Activated T-helper 2 cell treated with anti-CD3 and anti-CD28 coated beads, Interferon-gamma antibody, Interleukin-2, Interleukin-4, amounts not matched to agents 10 μg/mL and 5 μg/mL and 100 μg/mL, durations not matched to agents 14 hours and 24 hours and 36 hours (primary cell): Measurements from ENCODE around the gene TAF3. TPM values are rescaled to one million over a fixed set of nuclear protein-coding genes. Genes with fewer than 3 reads are reported as not detected.
A peak's percentile ranks its signal among the peaks of the same experiment; 100 is the strongest.

Experiments
- DNase-seq: peaks from one replicate; pipeline ENCODE4 v3.0.0; 2021; ENCODE audit warnings: low spot score
- H3K27ac Mint-ChIP-seq: one replicate; pipeline ENCODE4 v1.8.0; 2021; ENCODE audit warnings: mixed read lengths
- H3K27me3 Mint-ChIP-seq: one replicate; pipeline ENCODE4 v1.8.0; 2021; ENCODE audit warnings: low read depth, mixed read lengths
- H3K36me3 Mint-ChIP-seq: one replicate; pipeline ENCODE4 v1.8.0; 2021; ENCODE audit warnings: low read depth, mixed read lengths
- H3K4me1 Mint-ChIP-seq: one replicate; pipeline ENCODE4 v1.8.0; 2021; ENCODE audit warnings: low read depth, mixed read lengths
- H3K4me3 Mint-ChIP-seq: one replicate; pipeline ENCODE4 v1.8.0; 2021; ENCODE audit warnings: low read depth, mild to moderate bottlenecking, moderate library complexity, mixed read lengths
- H3K9me3 Mint-ChIP-seq: one replicate; pipeline ENCODE4 v1.8.0; 2021; ENCODE audit warnings: mixed read lengths
- intact Hi-C: fragments of 100-400 bp; cut with micrococcal nuclease; formaldehyde crosslinking; loops from one replicate; pipeline ENCODE4 v1.15.1; 2023
- total RNA-seq: library from RNA; stranded (reverse); gene quantifications from 2 replicates; pipeline ENCODE4 v1.2.3, GENCODE V29; 2022

TAF3 gene
- total RNA-seq, 1 donor from 2014 or later = 17.4 TPM

DNA sequence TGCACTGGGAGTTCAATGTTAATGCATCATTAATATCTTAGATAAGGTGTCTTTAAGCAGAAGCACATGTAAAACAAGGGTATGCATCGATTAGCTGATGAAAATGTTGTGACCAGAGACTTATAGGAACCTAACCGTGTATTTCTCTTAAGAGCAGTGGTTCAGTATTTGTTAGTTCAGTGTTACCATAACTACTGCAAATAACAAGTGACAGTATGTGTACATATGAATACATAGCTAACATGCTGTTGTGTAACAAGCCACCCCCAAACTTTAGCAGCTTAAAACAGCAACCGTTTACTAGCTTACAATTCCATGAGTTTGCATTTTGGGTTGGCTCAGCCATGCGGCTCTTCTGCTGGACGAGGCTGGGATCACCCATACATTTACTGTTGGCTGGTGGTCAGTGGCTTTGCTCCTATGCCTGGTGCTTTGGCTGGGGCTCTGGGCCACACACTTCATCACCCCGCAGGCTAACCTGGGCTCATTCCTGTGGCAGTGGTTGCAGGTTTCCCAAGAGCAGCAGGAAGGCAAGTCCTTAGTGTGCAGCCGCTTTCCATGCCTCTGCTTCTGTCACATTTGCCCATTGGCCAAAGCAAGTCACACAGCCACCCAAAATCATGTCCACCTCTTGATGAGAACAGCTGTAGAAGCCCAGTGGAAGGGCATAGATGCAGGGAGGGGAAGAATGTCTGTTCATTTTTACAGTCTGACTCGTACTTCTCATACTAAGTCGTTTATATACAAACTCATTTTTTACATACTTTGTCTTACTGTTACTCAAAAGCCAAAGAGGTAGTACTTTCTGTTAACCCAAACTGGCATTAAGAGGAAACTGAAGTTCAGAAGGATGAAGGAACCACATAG, 132.9 kb downstream of the TAF3 start:
- no peak for DNase-seq
- H3K36me3 Mint-ChIP-seq = no peaks in the 10 kb centered on the region
- H3K4me1 Mint-ChIP-seq = peaks cover 6% of the 10 kb centered on the region
- no peak overlapping the region for H3K27ac Mint-ChIP-seq
- no peaks in the 10 kb centered on the region for H3K27me3 Mint-ChIP-seq
- no peak overlapping the region for H3K4me3 Mint-ChIP-seq
- no peaks in the 10 kb centered on the region for H3K9me3 Mint-ChIP-seq
- intact Hi-C loops = no loop called here

DNA sequence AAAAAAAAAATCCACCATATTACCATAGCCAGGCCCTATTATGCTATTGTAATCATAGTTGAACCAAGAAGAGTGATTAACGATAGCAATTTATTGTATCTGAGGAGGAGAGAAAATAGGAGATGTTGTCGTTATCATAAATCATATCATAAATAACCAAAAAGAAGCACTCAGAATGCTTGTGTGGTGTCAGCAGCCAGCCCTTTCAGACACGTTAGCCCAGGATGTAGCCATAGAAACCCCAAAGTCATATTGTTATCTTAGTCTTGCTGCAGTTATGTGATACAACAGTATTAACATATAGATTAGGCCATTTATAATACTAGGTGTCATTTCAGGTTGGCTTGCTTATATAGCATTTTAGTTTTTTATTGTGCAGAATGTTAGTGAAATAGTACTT, 134.0 kb downstream of the TAF3 start:
- Mint-ChIP-seq H3K36me3 (no peaks in the 10 kb centered on the region), H3K4me3 (no peak overlapping the region), H3K27ac (no peak overlapping the region), H3K4me1 (peaks cover 15% of the 10 kb centered on the region), H3K27me3 (no peaks in the 10 kb centered on the region), H3K9me3 (no peaks in the 10 kb centered on the region)
- DNase-seq = no peak
- intact Hi-C loops = no loop called here

DNA sequence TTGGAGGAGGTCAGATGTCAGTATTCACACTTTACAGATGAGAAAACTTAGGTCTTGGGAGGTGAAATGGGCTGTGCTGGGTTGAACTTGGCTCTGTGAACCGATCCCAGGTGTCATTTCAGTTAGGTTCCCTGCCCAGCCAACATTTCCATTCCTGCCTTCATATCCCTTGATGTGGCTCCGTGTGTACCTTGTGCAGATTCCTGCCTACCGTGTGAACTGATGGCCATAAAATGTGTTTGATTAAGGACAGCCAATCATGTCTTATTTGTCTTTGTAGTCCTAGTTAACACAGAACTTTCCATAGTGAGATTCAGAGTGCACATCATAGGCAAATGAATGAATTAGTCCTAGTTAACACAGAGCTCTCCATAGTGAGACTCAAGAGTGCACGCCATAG, 135.1 kb downstream of the TAF3 start:
- no peaks in the 10 kb centered on the region for H3K9me3 Mint-ChIP-seq
- intact Hi-C loops = no loop called here
- no peak overlapping the region for H3K27ac Mint-ChIP-seq
- no peak for DNase-seq
- no peaks in the 10 kb centered on the region for H3K27me3 Mint-ChIP-seq
- H3K4me3 Mint-ChIP-seq = no peak overlapping the region
- H3K36me3 Mint-ChIP-seq = no peaks in the 10 kb centered on the region
- H3K4me1 Mint-ChIP-seq = peaks cover 15% of the 10 kb centered on the region

DNA sequence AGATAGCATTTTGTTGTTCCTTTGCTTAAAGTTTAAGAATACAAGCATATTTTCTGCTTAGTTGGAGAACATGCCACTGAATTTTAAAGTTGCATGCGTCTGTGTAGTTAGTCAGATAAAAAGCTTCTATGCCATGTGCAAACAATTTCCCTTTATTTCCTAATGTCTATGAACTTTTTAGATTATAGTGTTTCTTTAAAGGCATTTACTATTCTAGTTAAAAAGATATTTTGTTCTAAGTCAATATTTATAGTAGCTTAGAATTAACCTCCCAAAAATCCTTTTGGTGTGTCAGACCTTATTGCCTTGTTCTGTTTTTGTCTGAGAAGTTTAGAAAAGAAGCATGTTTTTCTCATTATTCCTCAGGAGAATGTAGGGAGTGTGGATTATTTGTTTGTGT, 137.1 kb downstream of the TAF3 start:
- Mint-ChIP-seq H3K9me3 (no peaks in the 10 kb centered on the region), H3K4me1 (peaks cover 12% of the 10 kb centered on the region), H3K27ac (no peak overlapping the region), H3K36me3 (no peaks in the 10 kb centered on the region), H3K27me3 (no peaks in the 10 kb centered on the region), H3K4me3 (no peak overlapping the region)
- intact Hi-C loops = no loop called here
- no peak for DNase-seq

DNA sequence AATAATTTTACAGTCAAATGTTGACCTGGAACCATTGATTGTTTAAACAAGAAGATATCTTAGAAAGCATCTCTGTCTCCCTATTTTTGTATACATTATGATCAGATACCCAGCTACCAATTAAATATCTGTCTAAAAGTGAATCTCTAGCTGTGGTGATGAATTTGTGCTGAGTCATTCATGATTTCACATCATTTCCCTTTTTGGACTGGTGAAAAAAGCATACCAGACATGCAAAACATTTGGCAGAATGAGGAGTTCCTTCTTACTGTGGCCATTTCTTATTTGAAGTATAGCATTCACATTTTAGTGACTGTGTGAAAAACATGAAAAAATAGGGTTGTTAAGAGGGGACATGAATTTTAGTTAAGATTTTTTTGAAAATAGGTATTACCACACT, 138.2 kb downstream of the TAF3 start:
- Mint-ChIP-seq H3K4me3 (no peak overlapping the region), H3K9me3 (no peaks in the 10 kb centered on the region), H3K4me1 (peaks cover 12% of the 10 kb centered on the region), H3K27me3 (no peaks in the 10 kb centered on the region), H3K27ac (no peak overlapping the region), H3K36me3 (no peaks in the 10 kb centered on the region)
- intact Hi-C loops = no loop called here
- DNase-seq = no peak

DNA sequence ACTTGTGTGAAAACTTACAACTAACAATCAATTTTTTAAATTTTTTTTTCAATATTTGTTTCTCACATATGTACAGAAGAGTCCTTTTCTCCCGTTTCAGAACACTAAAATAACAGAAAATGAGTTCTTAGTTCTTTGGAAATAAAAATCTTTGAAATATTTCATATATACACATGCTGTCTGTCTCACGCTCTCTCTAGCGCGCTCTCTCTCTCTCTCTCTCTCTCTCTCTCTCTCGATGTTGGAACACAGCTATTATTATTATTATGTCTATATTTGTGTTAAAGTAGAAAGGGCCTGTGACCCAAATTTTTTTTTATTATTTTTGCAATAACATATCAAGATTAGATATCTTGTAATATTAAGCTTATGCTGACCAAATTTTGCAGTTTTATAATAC, 139.3 kb downstream of the TAF3 start:
- Mint-ChIP-seq H3K4me3 (no peak overlapping the region), H3K36me3 (no peaks in the 10 kb centered on the region), H3K9me3 (no peaks in the 10 kb centered on the region), H3K27ac (no peak overlapping the region), H3K27me3 (no peaks in the 10 kb centered on the region), H3K4me1 (peaks cover 9% of the 10 kb centered on the region)
- intact Hi-C loops = no loop called here
- DNase-seq = no peak

DNA sequence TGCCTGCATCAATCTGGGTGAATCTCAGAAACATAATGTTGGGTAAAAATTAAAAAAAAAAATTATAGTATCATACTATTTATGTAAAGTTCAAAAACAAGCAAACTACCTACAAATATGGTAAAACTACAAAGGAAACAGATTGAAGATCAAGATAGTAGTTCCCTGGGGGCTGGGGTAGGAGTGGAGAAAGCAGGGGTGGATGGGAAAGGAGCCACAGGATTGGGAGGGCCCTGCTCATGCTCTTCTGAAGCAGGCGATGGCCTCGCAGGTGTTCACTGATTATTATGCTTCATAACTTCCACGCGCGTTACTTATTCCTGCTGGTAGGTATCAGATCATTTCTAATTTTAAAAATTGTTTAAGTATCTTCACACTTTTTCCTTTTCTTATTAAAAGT, 140.1 kb downstream of the TAF3 start:
- H3K27ac Mint-ChIP-seq = no peak overlapping the region
- intact Hi-C loops = no loop called here
- no peaks in the 10 kb centered on the region for H3K9me3 Mint-ChIP-seq
- H3K4me3 Mint-ChIP-seq = no peak overlapping the region
- H3K36me3 Mint-ChIP-seq = peaks cover 4% of the 10 kb centered on the region
- H3K4me1 Mint-ChIP-seq = peaks cover 11% of the 10 kb centered on the region
- no peak for DNase-seq
- H3K27me3 Mint-ChIP-seq = no peaks in the 10 kb centered on the region

DNA sequence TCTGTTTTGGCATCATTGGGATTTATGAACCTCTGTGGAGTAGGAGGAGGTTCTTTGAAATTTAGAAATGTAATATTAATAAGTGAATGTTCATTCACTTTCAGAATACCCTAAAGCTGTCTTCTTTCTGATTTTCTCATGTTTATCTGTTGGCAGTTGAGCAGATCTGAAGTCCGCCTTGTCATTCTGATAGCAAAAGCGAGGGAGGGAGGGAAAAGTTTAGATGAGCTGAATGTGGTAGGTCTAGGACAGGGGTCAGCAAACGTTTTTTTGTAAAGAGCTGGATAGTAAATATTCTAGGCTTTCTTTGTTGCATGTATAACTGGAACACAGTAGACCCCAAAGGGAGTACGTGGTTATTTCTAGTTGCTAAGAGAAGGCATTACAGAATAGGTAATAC, 141.8 kb downstream of the TAF3 start:
- no peak overlapping the region for H3K27ac Mint-ChIP-seq
- DNase-seq = no peak
- H3K36me3 Mint-ChIP-seq = peaks cover 19% of the 10 kb centered on the region
- H3K27me3 Mint-ChIP-seq = no peaks in the 10 kb centered on the region
- peaks cover 15% of the 10 kb centered on the region for H3K4me1 Mint-ChIP-seq
- no peak overlapping the region for H3K4me3 Mint-ChIP-seq
- no peaks in the 10 kb centered on the region for H3K9me3 Mint-ChIP-seq
- intact Hi-C loops = no loop called here

DNA sequence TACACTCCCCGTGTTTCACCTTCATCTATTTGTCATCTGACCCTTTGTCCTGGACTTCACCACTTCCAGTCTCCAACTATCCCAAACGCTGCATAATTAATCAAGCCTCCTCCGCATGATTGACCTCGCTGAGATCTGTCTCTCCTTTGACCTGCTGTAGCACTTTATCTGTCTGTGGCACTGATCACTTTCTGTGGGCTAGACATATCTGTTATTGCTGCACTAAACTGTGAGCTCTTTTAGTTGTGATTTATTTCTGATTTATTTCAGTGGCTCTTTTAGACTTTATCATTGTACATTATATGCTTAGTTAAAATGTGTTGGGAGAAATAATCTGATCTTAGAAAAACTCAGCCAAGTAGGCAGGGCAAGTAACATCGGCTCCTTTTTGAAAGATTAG, 144.3 kb downstream of the TAF3 start:
- no peaks in the 10 kb centered on the region for H3K27me3 Mint-ChIP-seq
- no peaks in the 10 kb centered on the region for H3K9me3 Mint-ChIP-seq
- H3K4me3 Mint-ChIP-seq = no peak overlapping the region
- peaks cover 9% of the 10 kb centered on the region for H3K4me1 Mint-ChIP-seq
- H3K27ac Mint-ChIP-seq = no peak overlapping the region
- intact Hi-C loops = no loop called here
- peaks cover 31% of the 10 kb centered on the region for H3K36me3 Mint-ChIP-seq
- no peak for DNase-seq

DNA sequence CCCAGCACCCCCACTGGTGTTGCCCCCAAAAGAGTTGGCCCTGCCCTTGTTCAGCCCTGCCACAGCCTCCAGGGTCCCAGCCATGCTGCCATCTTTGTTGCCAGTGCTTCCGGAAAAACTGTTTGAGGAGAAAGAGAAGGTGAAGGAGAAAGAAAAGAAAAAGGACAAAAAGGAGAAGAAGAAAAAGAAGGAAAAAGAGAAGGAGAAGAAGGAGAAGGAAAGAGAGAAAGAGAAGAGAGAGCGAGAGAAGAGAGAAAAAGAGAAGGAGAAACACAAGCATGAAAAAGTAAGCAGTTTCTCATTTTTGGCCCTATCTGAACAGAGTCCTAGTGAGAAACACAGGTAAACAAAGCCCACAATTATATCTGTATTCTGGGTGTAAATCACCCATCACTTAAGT, 147.2 kb downstream of the TAF3 start:
- Mint-ChIP-seq H3K27ac (no peak overlapping the region), H3K4me3 (no peak overlapping the region), H3K36me3 (peaks cover 37% of the 10 kb centered on the region), H3K27me3 (no peaks in the 10 kb centered on the region), H3K4me1 (peaks cover 11% of the 10 kb centered on the region), H3K9me3 (no peaks in the 10 kb centered on the region)
- intact Hi-C loops = no loop called here
- DNase-seq = no peak

DNA sequence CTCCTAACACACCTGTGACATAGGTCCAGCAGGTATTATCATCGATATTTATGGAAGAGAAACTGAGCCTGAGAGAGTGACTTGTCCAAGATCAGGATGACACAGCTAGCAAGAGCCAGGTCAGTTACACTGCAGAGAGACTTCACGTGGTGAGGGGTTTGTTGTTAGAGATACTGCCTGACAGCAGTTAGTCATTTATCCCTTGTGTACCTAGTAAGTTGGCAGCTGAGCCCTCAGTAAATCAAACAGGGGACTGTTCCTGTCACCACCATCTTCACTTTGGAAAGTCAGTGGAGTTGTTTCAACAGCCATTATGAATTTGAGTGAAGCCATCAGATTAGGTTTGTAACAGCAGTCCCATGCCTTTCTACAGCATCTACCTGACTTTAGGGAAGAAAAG, 148.7 kb downstream of the TAF3 start:
- DNase-seq = no peak
- peaks cover 11% of the 10 kb centered on the region for H3K4me1 Mint-ChIP-seq
- no peak overlapping the region for H3K27ac Mint-ChIP-seq
- intact Hi-C loops = no loop called here
- peaks cover 37% of the 10 kb centered on the region for H3K36me3 Mint-ChIP-seq
- H3K9me3 Mint-ChIP-seq = no peaks in the 10 kb centered on the region
- H3K4me3 Mint-ChIP-seq = no peak overlapping the region
- no peaks in the 10 kb centered on the region for H3K27me3 Mint-ChIP-seq

DNA sequence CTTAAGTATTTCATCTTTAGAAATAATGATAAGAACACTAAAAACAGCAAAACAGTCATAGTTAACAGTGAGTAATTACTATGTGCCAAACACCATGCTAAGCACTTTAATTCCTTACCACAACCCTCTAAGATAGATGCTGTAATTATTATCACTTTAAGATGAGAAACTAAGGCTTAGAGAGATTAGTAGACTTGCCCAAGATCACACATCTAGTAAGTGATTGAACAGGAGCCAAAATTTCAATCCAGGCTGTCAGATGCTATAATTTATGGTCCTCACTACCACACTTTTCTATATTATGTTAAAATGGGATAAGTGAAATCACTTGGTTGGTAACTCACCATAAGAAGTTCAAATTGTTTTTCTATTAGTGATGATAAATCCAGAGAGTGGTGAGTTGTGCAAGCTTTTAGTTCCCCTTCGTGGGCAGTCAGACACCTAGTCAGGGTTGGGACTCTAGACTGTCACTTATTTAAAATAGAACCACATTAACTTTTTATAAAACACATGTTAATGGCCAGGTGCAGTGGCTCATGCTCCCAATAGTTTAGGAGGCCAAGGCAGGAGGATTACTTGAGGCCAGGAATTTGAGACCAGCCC, 150.3 kb downstream of the TAF3 start:
- no peaks in the 10 kb centered on the region for H3K27me3 Mint-ChIP-seq
- H3K4me1 Mint-ChIP-seq = peaks cover 10% of the 10 kb centered on the region
- H3K9me3 Mint-ChIP-seq = no peaks in the 10 kb centered on the region
- H3K27ac Mint-ChIP-seq = no peak overlapping the region
- intact Hi-C loops = no loop called here
- DNase-seq = no peak
- H3K4me3 Mint-ChIP-seq = no peak overlapping the region
- peaks cover 33% of the 10 kb centered on the region for H3K36me3 Mint-ChIP-seq

DNA sequence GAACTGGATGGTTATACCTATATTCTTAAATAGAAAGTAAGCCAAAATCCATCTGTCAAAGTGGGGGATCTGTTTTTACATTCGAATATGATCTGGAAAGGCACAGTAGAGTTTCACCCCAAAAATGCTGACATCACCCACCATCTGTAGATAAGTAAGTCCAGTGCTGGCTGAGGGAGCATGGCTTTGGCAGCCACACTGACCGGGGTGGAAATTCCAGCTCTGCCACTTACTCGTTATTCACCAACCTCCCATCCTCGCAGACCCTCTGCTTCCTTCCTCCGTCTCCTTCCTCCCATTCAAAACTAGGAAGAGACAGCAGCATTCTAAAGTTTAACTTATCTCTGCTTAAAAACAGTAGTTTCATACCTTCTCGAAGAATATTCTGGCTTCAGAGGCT, 151.3 kb downstream of the TAF3 start:
- no peaks in the 10 kb centered on the region for H3K9me3 Mint-ChIP-seq
- H3K4me3 Mint-ChIP-seq = no peak overlapping the region
- no peak for DNase-seq
- no peaks in the 10 kb centered on the region for H3K27me3 Mint-ChIP-seq
- H3K4me1 Mint-ChIP-seq = peaks cover 10% of the 10 kb centered on the region
- H3K36me3 Mint-ChIP-seq = peaks cover 23% of the 10 kb centered on the region
- peak overlapping the region; percentile 18 for H3K27ac Mint-ChIP-seq
- intact Hi-C loops = no loop called here
